GM23338 (cell line): ENCODE results near the gene EYA2. TPM values are rescaled to one million over a fixed set of nuclear protein-coding genes. Genes with fewer than 3 reads are reported as not detected.
"Not testable (repeated sequence)": the region's sequence is repeated elsewhere in the genome, so short reads cannot be mapped to it uniquely, and the experiment has no call there.

Experiments used
- ATAC-seq: fragments of 200-7000 bp; cut with Tn5 transposase; 3 replicates; pipeline ENCODE4 v1.9.1; 2020
- DNase-seq: peaks from one replicate; pipeline ENCODE4 v3.0.0-alpha.2; 2015; ENCODE audit warnings: low spot score
- H2AFZ ChIP-seq: fragments of 200-600 bp; sonication (generic); 2 replicates; pipeline ENCODE4 v1.8.0; 2016; ENCODE audit warnings: antibody characterized with exemption, mild to moderate bottlenecking, moderate library complexity
- H3F3A ChIP-seq: fragments of 200-600 bp; sonication (generic); replicated peaks from 2 replicates; pipeline ENCODE4 v1.8.0; 2017; ENCODE audit warnings: antibody characterized with exemption, mixed run types, low read depth
- H3K27ac ChIP-seq: fragments of 200-600 bp; sonication (generic); 2 replicates; pipeline ENCODE4 v1.6.1; 2016; ENCODE audit warnings: low read depth
- H3K27me3 ChIP-seq: fragments of 200-600 bp; sonication (generic); 2 replicates; pipeline ENCODE4 v1.8.0; 2016; ENCODE audit warnings: mild to moderate bottlenecking, mixed run types, moderate library complexity; ENCODE audit not compliant: insufficient read depth
- H3K36me3 ChIP-seq: fragments of 200-600 bp; sonication (generic); 2 replicates; pipeline ENCODE4 v1.8.0; 2016; ENCODE audit warnings: mild to moderate bottlenecking; ENCODE audit not compliant: insufficient read depth
- H3K4me1 ChIP-seq: fragments of 200-600 bp; sonication (generic); 2 replicates; pipeline ENCODE4 v1.8.0; 2016; ENCODE audit warnings: mild to moderate bottlenecking, moderate library complexity; ENCODE audit not compliant: insufficient read depth
- H3K4me2 ChIP-seq: fragments of 200-600 bp; sonication (generic); 2 replicates; pipeline ENCODE4 v1.7.1; 2017; ENCODE audit warnings: mixed run types
- H3K4me3 ChIP-seq: fragments of 200-600 bp; sonication (generic); 2 replicates; pipeline ENCODE4 v1.6.1; 2016; ENCODE audit warnings: mixed run types
- H3K79me2 ChIP-seq: fragments of 200-600 bp; sonication (generic); replicated peaks from 2 replicates; pipeline ENCODE4 v1.8.0; 2017; ENCODE audit warnings: mild to moderate bottlenecking; ENCODE audit not compliant: insufficient read depth
- H3K9me2 ChIP-seq: fragments of 200-600 bp; sonication (generic); 2 replicates; pipeline ENCODE4 v1.8.0; 2017; ENCODE audit not compliant: insufficient read depth
- H4K20me1 ChIP-seq: fragments of 200-600 bp; sonication (generic); replicated peaks from 2 replicates; pipeline ENCODE4 v1.8.0; 2017; ENCODE audit warnings: mild to moderate bottlenecking; ENCODE audit not compliant: insufficient read depth
- H3K27ac Mint-ChIP-seq: 2 replicates; pipeline ENCODE4 v1.8.0; 2020; ENCODE audit warnings: inconsistent platforms, mild to moderate bottlenecking, moderate library complexity, mixed read lengths
- H3K27me3 Mint-ChIP-seq: 3 replicates; pipeline ENCODE4 v1.8.0; 2022; ENCODE audit warnings: low read depth, mild to moderate bottlenecking, moderate library complexity, mixed read lengths, inconsistent platforms; ENCODE audit not compliant: insufficient read depth, poor library complexity
- H3K36me3 Mint-ChIP-seq: 3 replicates; pipeline ENCODE4 v1.8.0; 2021; ENCODE audit warnings: low read depth, mild to moderate bottlenecking, inconsistent platforms, moderate library complexity, mixed read lengths
- H3K4me1 Mint-ChIP-seq: 3 replicates; pipeline ENCODE4 v1.8.0; 2020; ENCODE audit warnings: mild to moderate bottlenecking, inconsistent platforms, mixed read lengths
- H3K4me3 Mint-ChIP-seq: 3 replicates; pipeline ENCODE4 v1.8.0; 2021; ENCODE audit warnings: moderate library complexity, mild to moderate bottlenecking, inconsistent platforms, mixed read lengths
- H3K9me3 Mint-ChIP-seq: 3 replicates; pipeline ENCODE4 v1.8.0; 2020; ENCODE audit warnings: moderate library complexity, mild to moderate bottlenecking, inconsistent platforms, mixed read lengths
- CREB1 ChIP-seq: fragments of 250-450 bp; sonication (Bioruptor Pico); IDR thresholded peaks from 2 replicates; pipeline ENCODE4 v1.5.0; 2020; ENCODE audit warnings: low read depth, mild to moderate bottlenecking, moderate library complexity
- EZH2 ChIP-seq: fragments of 200-600 bp; sonication (generic); IDR thresholded peaks from one replicate; pipeline ENCODE4 v1.8.0; 2017; ENCODE audit warnings: antibody characterized with exemption, mild to moderate bottlenecking, low read depth; ENCODE audit not compliant: unreplicated experiment
- EZH2phosphoT487 ChIP-seq: fragments of 200-600 bp; sonication (generic); IDR thresholded peaks from one replicate; pipeline ENCODE4 v1.8.1; 2018; ENCODE audit warnings: antibody characterized with exemption; ENCODE audit not compliant: unreplicated experiment
- JUNB ChIP-seq: IDR thresholded peaks from one replicate; pipeline ENCODE4 v1.6.1; 2016; ENCODE audit warnings: antibody characterized with exemption; ENCODE audit not compliant: unreplicated experiment
- NANOG ChIP-seq: IDR thresholded peaks from 2 replicates; pipeline ENCODE4 v1.6.1; 2016; ENCODE audit warnings: antibody characterized with exemption, borderline replicate concordance
- POLR2AphosphoS5 ChIP-seq: IDR thresholded peaks from 2 replicates; pipeline ENCODE4 v1.6.1; 2016; ENCODE audit warnings: antibody characterized with exemption, low read depth
- STAT1 ChIP-seq: IDR thresholded peaks from one replicate; pipeline ENCODE4 v1.6.1; 2016; ENCODE audit warnings: antibody characterized with exemption; ENCODE audit not compliant: unreplicated experiment
- ZNF114 ChIP-seq: fragments of 250-450 bp; sonication (Bioruptor Pico); IDR thresholded peaks from 2 replicates; pipeline ENCODE4 v1.5.0; 2020; ENCODE audit warnings: mild to moderate bottlenecking, moderate library complexity
- ZNF331 ChIP-seq: fragments of 250-450 bp; sonication (Bioruptor Pico); IDR thresholded peaks from 2 replicates; pipeline ENCODE4 v1.5.0; 2020; ENCODE audit warnings: low read depth, mild to moderate bottlenecking, moderate library complexity
- polyA plus RNA-seq: library from polyadenylated mRNA; unstranded; fragments of >200 nt; fragmentation: Nextera tagmentation; extraction: Ambion mirVana; gene quantifications from 2 replicates; pipeline ENCODE4 v1.2.1, GENCODE V29; 2016
- total RNA-seq: library from RNA; depleted of rRNA; stranded (reverse); fragments of >200 nt; shearing (Covaris generic); gene quantifications from 2 replicates; pipeline ENCODE4 v1.2.3, GENCODE V29; 2014
- TF ChIP-seq, protein P1 (sequence below), 2 experiments: fragments of 200-600 bp in 1 of 2; sonication (generic) in 1 of 2; conservative IDR thresholded peaks; 2 replicates each; pipeline versions ENCODE4 v1.5.1 to v1.6.1; 2016 to 2017; ENCODE audit warnings: antibody characterized with exemption in 2 of 2, low read depth in 2 of 2, mild to moderate bottlenecking in 2 of 2, moderate library complexity in 1 of 2
- TF ChIP-seq, protein P2 (sequence below): IDR thresholded peaks from one replicate; pipeline ENCODE4 v1.6.1; 2018; ENCODE audit warnings: antibody characterized with exemption; ENCODE audit not compliant: unreplicated experiment
- TF ChIP-seq, protein P3 (sequence below): fragments of 250-450 bp; sonication (Bioruptor Pico); IDR thresholded peaks from 2 replicates; pipeline ENCODE4 v1.5.0; 2020; ENCODE audit warnings: mild to moderate bottlenecking, moderate library complexity

EYA2 gene
- total and polyA plus RNA-seq, 2 experiments from 2014 or later = 0.50 to 0.56 TPM

DNA sequence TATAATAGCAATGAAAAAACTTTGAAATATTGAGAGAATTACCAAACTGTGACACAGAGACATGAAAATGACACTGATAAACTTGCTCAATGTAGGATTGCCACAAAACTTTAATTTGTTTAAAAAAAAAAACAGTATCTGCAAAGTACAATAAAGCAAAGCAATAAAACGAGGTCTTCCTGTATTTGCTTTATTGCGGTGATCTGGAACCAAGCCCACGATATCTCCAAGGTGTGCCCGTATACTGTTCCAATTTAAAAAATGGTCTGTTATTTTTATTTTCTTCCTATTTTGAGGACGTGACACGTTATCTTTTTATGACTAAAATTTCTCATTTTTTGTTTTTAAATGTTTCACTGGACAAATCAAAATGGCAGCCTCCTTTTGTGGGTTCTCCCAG is 25.5 kb downstream of the EYA2 start:
- TF ChIP-seq ZNF114 = no peak
- TF ChIP-seq ZNF331 (CRISPR knock-in tag) = no peak
- no peak for TF ChIP-seq JUNB
- no peak for TF ChIP-seq NANOG
- TF ChIP-seq STAT1 = no peak
- TF ChIP-seq, protein P1, sequence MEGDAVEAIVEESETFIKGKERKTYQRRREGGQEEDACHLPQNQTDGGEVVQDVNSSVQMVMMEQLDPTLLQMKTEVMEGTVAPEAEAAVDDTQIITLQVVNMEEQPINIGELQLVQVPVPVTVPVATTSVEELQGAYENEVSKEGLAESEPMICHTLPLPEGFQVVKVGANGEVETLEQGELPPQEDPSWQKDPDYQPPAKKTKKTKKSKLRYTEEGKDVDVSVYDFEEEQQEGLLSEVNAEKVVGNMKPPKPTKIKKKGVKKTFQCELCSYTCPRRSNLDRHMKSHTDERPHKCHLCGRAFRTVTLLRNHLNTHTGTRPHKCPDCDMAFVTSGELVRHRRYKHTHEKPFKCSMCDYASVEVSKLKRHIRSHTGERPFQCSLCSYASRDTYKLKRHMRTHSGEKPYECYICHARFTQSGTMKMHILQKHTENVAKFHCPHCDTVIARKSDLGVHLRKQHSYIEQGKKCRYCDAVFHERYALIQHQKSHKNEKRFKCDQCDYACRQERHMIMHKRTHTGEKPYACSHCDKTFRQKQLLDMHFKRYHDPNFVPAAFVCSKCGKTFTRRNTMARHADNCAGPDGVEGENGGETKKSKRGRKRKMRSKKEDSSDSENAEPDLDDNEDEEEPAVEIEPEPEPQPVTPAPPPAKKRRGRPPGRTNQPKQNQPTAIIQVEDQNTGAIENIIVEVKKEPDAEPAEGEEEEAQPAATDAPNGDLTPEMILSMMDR (conservative IDR thresholded peaks at IDR 0.05; ENCODE audit: low read depth in 2 of 2) = no peak
- TF ChIP-seq EZH2 = no peak
- no peak for TF ChIP-seq EZH2phosphoT487
- TF ChIP-seq, protein P2, sequence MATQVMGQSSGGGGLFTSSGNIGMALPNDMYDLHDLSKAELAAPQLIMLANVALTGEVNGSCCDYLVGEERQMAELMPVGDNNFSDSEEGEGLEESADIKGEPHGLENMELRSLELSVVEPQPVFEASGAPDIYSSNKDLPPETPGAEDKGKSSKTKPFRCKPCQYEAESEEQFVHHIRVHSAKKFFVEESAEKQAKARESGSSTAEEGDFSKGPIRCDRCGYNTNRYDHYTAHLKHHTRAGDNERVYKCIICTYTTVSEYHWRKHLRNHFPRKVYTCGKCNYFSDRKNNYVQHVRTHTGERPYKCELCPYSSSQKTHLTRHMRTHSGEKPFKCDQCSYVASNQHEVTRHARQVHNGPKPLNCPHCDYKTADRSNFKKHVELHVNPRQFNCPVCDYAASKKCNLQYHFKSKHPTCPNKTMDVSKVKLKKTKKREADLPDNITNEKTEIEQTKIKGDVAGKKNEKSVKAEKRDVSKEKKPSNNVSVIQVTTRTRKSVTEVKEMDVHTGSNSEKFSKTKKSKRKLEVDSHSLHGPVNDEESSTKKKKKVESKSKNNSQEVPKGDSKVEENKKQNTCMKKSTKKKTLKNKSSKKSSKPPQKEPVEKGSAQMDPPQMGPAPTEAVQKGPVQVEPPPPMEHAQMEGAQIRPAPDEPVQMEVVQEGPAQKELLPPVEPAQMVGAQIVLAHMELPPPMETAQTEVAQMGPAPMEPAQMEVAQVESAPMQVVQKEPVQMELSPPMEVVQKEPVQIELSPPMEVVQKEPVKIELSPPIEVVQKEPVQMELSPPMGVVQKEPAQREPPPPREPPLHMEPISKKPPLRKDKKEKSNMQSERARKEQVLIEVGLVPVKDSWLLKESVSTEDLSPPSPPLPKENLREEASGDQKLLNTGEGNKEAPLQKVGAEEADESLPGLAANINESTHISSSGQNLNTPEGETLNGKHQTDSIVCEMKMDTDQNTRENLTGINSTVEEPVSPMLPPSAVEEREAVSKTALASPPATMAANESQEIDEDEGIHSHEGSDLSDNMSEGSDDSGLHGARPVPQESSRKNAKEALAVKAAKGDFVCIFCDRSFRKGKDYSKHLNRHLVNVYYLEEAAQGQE = no peak
- no peak for TF ChIP-seq POLR2AphosphoS5
- TF ChIP-seq, protein P3, sequence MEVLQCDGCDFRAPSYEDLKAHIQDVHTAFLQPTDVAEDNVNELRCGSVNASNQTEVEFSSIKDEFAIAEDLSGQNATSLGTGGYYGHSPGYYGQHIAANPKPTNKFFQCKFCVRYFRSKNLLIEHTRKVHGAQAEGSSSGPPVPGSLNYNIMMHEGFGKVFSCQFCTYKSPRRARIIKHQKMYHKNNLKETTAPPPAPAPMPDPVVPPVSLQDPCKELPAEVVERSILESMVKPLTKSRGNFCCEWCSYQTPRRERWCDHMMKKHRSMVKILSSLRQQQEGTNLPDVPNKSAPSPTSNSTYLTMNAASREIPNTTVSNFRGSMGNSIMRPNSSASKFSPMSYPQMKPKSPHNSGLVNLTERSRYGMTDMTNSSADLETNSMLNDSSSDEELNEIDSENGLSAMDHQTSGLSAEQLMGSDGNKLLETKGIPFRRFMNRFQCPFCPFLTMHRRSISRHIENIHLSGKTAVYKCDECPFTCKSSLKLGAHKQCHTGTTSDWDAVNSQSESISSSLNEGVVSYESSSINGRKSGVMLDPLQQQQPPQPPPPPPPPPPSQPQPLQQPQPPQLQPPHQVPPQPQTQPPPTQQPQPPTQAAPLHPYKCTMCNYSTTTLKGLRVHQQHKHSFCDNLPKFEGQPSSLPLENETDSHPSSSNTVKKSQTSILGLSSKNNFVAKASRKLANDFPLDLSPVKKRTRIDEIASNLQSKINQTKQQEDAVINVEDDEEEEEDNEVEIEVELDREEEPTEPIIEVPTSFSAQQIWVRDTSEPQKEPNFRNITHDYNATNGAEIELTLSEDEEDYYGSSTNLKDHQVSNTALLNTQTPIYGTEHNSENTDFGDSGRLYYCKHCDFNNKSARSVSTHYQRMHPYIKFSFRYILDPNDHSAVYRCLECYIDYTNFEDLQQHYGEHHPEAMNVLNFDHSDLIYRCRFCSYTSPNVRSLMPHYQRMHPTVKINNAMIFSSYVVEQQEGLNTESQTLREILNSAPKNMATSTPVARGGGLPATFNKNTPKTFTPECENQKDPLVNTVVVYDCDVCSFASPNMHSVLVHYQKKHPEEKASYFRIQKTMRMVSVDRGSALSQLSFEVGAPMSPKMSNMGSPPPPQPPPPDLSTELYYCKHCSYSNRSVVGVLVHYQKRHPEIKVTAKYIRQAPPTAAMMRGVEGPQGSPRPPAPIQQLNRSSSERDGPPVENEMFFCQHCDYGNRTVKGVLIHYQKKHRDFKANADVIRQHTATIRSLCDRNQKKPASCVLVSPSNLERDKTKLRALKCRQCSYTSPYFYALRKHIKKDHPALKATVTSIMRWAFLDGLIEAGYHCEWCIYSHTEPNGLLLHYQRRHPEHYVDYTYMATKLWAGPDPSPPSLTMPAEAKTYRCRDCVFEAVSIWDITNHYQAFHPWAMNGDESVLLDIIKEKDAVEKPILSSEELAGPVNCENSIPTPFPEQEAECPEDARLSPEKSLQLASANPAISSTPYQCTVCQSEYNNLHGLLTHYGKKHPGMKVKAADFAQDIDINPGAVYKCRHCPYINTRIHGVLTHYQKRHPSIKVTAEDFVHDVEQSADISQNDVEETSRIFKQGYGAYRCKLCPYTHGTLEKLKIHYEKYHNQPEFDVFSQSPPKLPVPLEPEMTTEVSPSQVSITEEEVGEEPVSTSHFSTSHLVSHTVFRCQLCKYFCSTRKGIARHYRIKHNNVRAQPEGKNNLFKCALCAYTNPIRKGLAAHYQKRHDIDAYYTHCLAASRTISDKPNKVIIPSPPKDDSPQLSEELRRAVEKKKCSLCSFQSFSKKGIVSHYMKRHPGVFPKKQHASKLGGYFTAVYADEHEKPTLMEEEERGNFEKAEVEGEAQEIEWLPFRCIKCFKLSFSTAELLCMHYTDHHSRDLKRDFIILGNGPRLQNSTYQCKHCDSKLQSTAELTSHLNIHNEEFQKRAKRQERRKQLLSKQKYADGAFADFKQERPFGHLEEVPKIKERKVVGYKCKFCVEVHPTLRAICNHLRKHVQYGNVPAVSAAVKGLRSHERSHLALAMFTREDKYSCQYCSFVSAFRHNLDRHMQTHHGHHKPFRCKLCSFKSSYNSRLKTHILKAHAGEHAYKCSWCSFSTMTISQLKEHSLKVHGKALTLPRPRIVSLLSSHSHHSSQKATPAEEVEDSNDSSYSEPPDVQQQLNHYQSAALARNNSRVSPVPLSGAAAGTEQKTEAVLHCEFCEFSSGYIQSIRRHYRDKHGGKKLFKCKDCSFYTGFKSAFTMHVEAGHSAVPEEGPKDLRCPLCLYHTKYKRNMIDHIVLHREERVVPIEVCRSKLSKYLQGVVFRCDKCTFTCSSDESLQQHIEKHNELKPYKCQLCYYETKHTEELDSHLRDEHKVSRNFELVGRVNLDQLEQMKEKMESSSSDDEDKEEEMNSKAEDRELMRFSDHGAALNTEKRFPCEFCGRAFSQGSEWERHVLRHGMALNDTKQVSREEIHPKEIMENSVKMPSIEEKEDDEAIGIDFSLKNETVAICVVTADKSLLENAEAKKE (CRISPR knock-in tag) = no peak
- TF ChIP-seq CREB1 (CRISPR knock-in tag) = no peak
- Histone ChIP-seq H4K20me1 (no peaks in the 10 kb centered on the region), H3K4me2 (no peak overlapping the region), H3K27ac (no peak overlapping the region), H3K27me3 (no peaks in the 10 kb centered on the region), H3K79me2 (no peaks in the 10 kb centered on the region), H3K36me3 (no peaks in the 10 kb centered on the region), H3K4me3 (no peak overlapping the region), H2AFZ (no peak overlapping the region), H3F3A (no peaks in the 10 kb centered on the region), H3K4me1 (0 out of 2 replicates have a peak, but pooled peaks cover 4% of the 10 kb centered on the region), H3K9me2 (no peaks in the 10 kb centered on the region)
- DNase-seq (no peak), ATAC-seq (no peak)
- H3K4me1 Mint-ChIP-seq = peaks cover 8% of the 10 kb centered on the region; the same call in 2 of the 3 replicates
- H3K36me3 Mint-ChIP-seq = 0 out of 3 replicates have a peak, but pooled peaks cover 4% of the 10 kb centered on the region
- no peak overlapping the region for H3K27ac Mint-ChIP-seq
- no peak overlapping the region for H3K4me3 Mint-ChIP-seq
- no peaks in the 10 kb centered on the region; the same call in 1 of the 3 replicates for H3K9me3 Mint-ChIP-seq
- H3K27me3 Mint-ChIP-seq = peaks cover 7% of the 10 kb centered on the region

DNA sequence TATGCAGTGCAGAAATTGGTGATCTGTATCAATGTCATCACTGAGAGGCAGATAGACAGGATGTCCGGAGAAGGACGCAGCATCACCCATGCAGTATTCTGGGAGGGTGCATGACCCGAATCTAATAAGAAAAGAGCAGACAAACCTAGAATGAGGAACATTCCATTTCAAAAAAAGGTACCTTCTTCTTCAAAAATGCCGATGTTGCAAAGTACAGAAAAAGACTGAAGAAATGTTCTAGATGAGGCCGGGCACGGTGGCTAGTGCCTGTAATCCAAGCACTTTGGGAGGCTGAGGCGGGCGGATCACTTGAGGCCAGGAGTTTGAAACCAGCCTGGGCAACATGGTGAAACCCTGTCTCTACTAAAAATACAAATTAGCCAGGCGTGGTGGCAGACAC is 28.2 kb downstream of the EYA2 start:
- not testable (repeated sequence) for H2AFZ ChIP-seq, H3K9me2 ChIP-seq, H3F3A ChIP-seq, H4K20me1 ChIP-seq, H3K4me3 ChIP-seq, ATAC-seq, H3K4me3 Mint-ChIP-seq, DNase-seq, H3K9me3 Mint-ChIP-seq, H3K27me3 ChIP-seq, H3K27ac ChIP-seq, H3K4me1 ChIP-seq, H3K36me3 Mint-ChIP-seq, H3K4me1 Mint-ChIP-seq, H3K79me2 ChIP-seq, H3K27ac Mint-ChIP-seq, H3K27me3 Mint-ChIP-seq, H3K36me3 ChIP-seq, H3K4me2 ChIP-seq
